NB4 (cell line): ENCODE results near the gene FXR1.

Source experiments
- DNase-seq: peaks from one replicate; pipeline ENCODE4 v3.0.0; 2010; ENCODE audit warnings: low read depth
- H3K4me3 ChIP-seq: one replicate; pipeline ENCODE4 v1.5.1; 2011; ENCODE audit warnings: mild to moderate bottlenecking, low read depth, low read length, moderate library complexity
- CTCF ChIP-seq: IDR thresholded peaks from one replicate; pipeline ENCODE4 v1.5.1; 2012; ENCODE audit warnings: low read depth, low read length
- MAX ChIP-seq: IDR thresholded peaks from 2 replicates; pipeline ENCODE4 v1.6.1; 2011; ENCODE audit warnings: low read depth, low read length
- MYC ChIP-seq: IDR thresholded peaks from 2 replicates; pipeline ENCODE4 v1.6.1; 2011; ENCODE audit warnings: low read depth, low read length
- POLR2A ChIP-seq: IDR thresholded peaks from 2 replicates; pipeline ENCODE4 v1.6.1; 2011; ENCODE audit warnings: mild to moderate bottlenecking; ENCODE audit not compliant: insufficient read length; ENCODE audit errors: extremely low read depth

The FXR1 gene

GRCh38 chr3:180881065-180881801 lies 31.2 kb upstream of the FXR1 start:
- no peak overlapping the region for H3K4me3 ChIP-seq
- no peak for TF ChIP-seq MYC
- TF ChIP-seq MAX: no peak
- no peak for TF ChIP-seq POLR2A
- no peak for TF ChIP-seq CTCF
- no peak for DNase-seq

- H3K4me3 ChIP-seq: no peak overlapping the region
- TF ChIP-seq MYC: no peak
- TF ChIP-seq POLR2A: no peak
- TF ChIP-seq MAX: no peak
- no peak for TF ChIP-seq CTCF
- DNase-seq: no peak
Observed at GRCh38 chr3:180882115-180882514, 30.4 kb upstream of the FXR1 start.

- no peak overlapping the region for H3K4me3 ChIP-seq
- DNase-seq: no peak
- TF ChIP-seq MAX (no peak), MYC (no peak), CTCF (no peak), POLR2A (no peak)
Observed at GRCh38 chr3:180888992-180889560, 23.4 kb upstream of the FXR1 start.

GRCh38 chr3:180898572-180898971 lies 13.9 kb upstream of the FXR1 start:
- TF ChIP-seq MAX (no peak), POLR2A (no peak), MYC (no peak), CTCF (no peak)
- DNase-seq: no peak
- H3K4me3 ChIP-seq: no peak overlapping the region

- DNase-seq: no peak
- TF ChIP-seq POLR2A: no peak
- H3K4me3 ChIP-seq: no peak overlapping the region
Observed at GRCh38 chr3:180909369-180910127, 2.9 kb upstream of the FXR1 start.

- TF ChIP-seq POLR2A (no peak), MYC (no peak), MAX (no peak), CTCF (no peak)
- H3K4me3 ChIP-seq: no peak overlapping the region
Observed at GRCh38 chr3:180910823-180911222, 1.6 kb upstream of the FXR1 start.

More at GRCh38 chr3:180910823-180911222, 1.6 kb upstream of the FXR1 start:
- no peak for DNase-seq
